HepG2 (cell line): ENCODE results near the gene UBQLN4. TPM values are rescaled to one million over a fixed set of nuclear protein-coding genes. Genes with fewer than 3 reads are reported as not detected.

Experiments used
- GTF2F1 ChIP-seq: fragments of 150-350 bp; IDR thresholded peaks from 2 replicates; pipeline ENCODE4 v1.6.1; 2014; ENCODE audit warnings: low read length
- HNF4G ChIP-seq, 2 experiments: sonication (generic) in 1 of 2; formaldehyde crosslinking in 1 of 2; IDR thresholded peaks; 2 replicates each; pipeline versions ENCODE4 v1.4.0 to v1.6.1; 2011 to 2020; ENCODE audit warnings: borderline replicate concordance in 2 of 2, low read depth in 2 of 2, mild to moderate bottlenecking in 2 of 2, low read length in 1 of 2, missing genetic modification reagents in 1 of 2, moderate library complexity in 1 of 2
- MTA1 ChIP-seq: sonication (generic); formaldehyde crosslinking; IDR thresholded peaks from 2 replicates; pipeline ENCODE4 v1.4.0; 2020; ENCODE audit warnings: missing genetic modification reagents, mild to moderate bottlenecking, borderline replicate concordance
- NONO ChIP-seq, 2 experiments: fragments of 450-650 bp in 1 of 2; sonication (generic) in 1 of 2; formaldehyde crosslinking in 1 of 2; IDR thresholded peaks in 1 of 2; conservative IDR thresholded peaks in 1 of 2; 2 replicates each; pipeline versions ENCODE4 v1.6.1 to v1.8.0; 2017 to 2022; ENCODE audit warnings: mild to moderate bottlenecking in 1 of 2, missing genetic modification reagents in 1 of 2, moderate library complexity in 1 of 2
- PHB2 ChIP-seq: fragments of 450-650 bp; IDR thresholded peaks from 2 replicates; pipeline ENCODE4 v1.6.1; 2018; ENCODE audit not compliant: partially characterized antibody
- PPARG ChIP-seq: conservative IDR thresholded peaks from 2 replicates; pipeline ENCODE4 v1.6.1; 2016; ENCODE audit warnings: missing biosample characterization, missing genetic modification reagents
- RAD21 ChIP-seq: fragments of 450-650 bp; formaldehyde crosslinking; IDR thresholded peaks from 2 replicates; pipeline ENCODE4 v1.5.0; 2020; ENCODE audit warnings: mild to moderate bottlenecking
- SMC3 ChIP-seq: IDR thresholded peaks from 2 replicates; pipeline ENCODE4 v1.6.1; 2011; ENCODE audit warnings: low read length, improper control_type of control experiment
- TCF12 ChIP-seq, 2 experiments: fragments of 450-650 bp in 1 of 2; sonication (generic) in 1 of 2; formaldehyde crosslinking in 1 of 2; IDR thresholded peaks; 2 replicates each; pipeline versions ENCODE4 v1.6.1 to v1.8.0; 2017 to 2022; ENCODE audit warnings: antibody characterized with exemption in 1 of 2, mild to moderate bottlenecking in 1 of 2, missing genetic modification reagents in 1 of 2, moderate library complexity in 1 of 2
- YEATS2 ChIP-seq: sonication (generic); formaldehyde crosslinking; IDR thresholded peaks from 2 replicates; pipeline ENCODE4 v1.4.0; 2020; ENCODE audit warnings: missing genetic modification reagents, borderline replicate concordance
- ZMYM3 ChIP-seq: sonication (generic); formaldehyde crosslinking; IDR thresholded peaks from 2 replicates; pipeline ENCODE4 v1.5.1; 2020; ENCODE audit warnings: mild to moderate bottlenecking, missing genetic modification reagents
- ZNF367 ChIP-seq: sonication (generic); formaldehyde crosslinking; IDR thresholded peaks from 2 replicates; pipeline ENCODE4 v1.4.0; 2020; ENCODE audit warnings: missing genetic modification reagents, borderline replicate concordance
- ZNF441 ChIP-seq: sonication (generic); formaldehyde crosslinking; IDR thresholded peaks from 2 replicates; pipeline ENCODE4 v1.7.0; 2021; ENCODE audit warnings: missing genetic modification reagents, borderline replicate concordance
- ZNF605 ChIP-seq: sonication (generic); formaldehyde crosslinking; IDR thresholded peaks from 2 replicates; pipeline ENCODE4 v1.8.0; 2022; ENCODE audit warnings: mild to moderate bottlenecking, missing genetic modification reagents
- ZNF607 ChIP-seq: sonication (generic); formaldehyde crosslinking; IDR thresholded peaks from 2 replicates; pipeline ENCODE4 v1.5.1; 2020; ENCODE audit warnings: missing genetic modification reagents, mild to moderate bottlenecking, borderline replicate concordance
- ZNF691 ChIP-seq: sonication (generic); formaldehyde crosslinking; IDR thresholded peaks from 2 replicates; pipeline ENCODE4 v1.4.0; 2020; ENCODE audit warnings: missing genetic modification reagents, low read depth, mild to moderate bottlenecking, borderline replicate concordance
- polyA plus RNA-seq, 8 experiments: library from polyadenylated mRNA; depleted of rRNA in 3 of 8; stranded (reverse) in 7 of 8; unstranded in 1 of 8; fragments of >200 nt; fragmentation: Illumina TruSeq in 4 of 8; extraction: Trizol in 4 of 8; gene quantifications; 2 replicates each; pipeline versions ENCODE4 v1.2.1 to v1.2.3, GENCODE V29; 2011 to 2016; ENCODE audit warnings: low read depth in 4 of 8, missing spikeins in 1 of 8, mixed read lengths in 1 of 8; ENCODE audit not compliant: insufficient read depth in 1 of 8
- total RNA-seq, 5 experiments: library from RNA; depleted of rRNA; stranded (reverse); fragments of >200 nt; fragmentation: Illumina TruSeq; extraction: Trizol; gene quantifications; 2 replicates each; pipeline ENCODE4 v1.2.3, GENCODE V29; 2016; ENCODE audit warnings: low read depth in 1 of 5
- TF ChIP-seq, protein P1 (sequence below): sonication (generic); formaldehyde crosslinking; IDR thresholded peaks from 2 replicates; pipeline ENCODE4 v1.8.1; 2023; ENCODE audit warnings: mild to moderate bottlenecking, moderate library complexity, missing genetic modification reagents
- TF ChIP-seq, protein P2 (sequence below): IDR thresholded peaks from 2 replicates; pipeline ENCODE4 v1.6.1; 2016; ENCODE audit warnings: control low read depth
- TF ChIP-seq, protein P3 (sequence below): sonication (generic); formaldehyde crosslinking; IDR thresholded peaks from 2 replicates; pipeline ENCODE4 v1.4.0; 2020; ENCODE audit warnings: mild to moderate bottlenecking, missing genetic modification reagents

UBQLN4 gene
- total and polyA plus RNA-seq, 2 of the 13 experiments (the other 11 are each of a cell fraction or from before 2014, with no cell fraction given): 31.5 to 39.8 TPM

DNA sequence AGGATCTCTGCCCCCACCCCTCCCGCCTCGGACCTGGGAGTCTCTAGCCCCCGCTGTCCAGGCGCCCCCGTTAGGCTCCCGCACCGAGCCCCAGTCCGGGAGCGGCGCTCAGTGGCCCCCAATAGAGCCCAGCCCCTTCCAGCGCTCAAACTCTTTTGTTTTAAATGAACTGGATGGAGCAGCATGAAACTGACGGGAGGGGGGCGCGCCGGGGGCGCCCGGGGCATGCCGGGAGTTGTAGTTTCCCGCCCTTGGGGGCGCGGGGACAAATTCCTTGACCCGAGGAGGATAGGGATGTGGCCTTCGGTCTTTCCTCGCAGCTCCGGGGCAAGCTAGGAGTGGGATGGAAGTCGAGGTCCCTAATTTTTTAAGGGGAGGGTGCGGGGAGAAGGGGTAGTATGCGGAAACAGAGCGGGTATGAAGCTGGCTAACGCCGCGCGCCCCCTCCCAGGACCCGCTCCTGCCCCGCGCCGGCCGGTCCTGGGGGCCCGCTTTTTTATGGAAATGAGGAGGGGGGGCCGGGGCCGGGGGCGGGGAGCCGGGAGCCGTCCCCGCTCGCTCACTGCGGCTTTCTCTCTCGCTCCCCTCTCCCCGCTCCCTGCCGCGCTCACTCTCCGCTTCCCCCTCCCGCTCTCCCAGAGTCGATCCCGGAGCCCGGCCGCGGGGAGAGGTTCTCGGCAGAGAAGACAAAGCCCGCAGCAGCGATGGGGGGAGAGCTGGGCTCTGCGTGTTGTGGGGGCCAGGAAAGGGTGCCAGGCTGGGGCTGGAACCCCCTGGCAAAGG is 28.9 kb upstream of the UBQLN4 start, which contains the start of gene MEX3A (continued):
- TF ChIP-seq, protein P1, sequence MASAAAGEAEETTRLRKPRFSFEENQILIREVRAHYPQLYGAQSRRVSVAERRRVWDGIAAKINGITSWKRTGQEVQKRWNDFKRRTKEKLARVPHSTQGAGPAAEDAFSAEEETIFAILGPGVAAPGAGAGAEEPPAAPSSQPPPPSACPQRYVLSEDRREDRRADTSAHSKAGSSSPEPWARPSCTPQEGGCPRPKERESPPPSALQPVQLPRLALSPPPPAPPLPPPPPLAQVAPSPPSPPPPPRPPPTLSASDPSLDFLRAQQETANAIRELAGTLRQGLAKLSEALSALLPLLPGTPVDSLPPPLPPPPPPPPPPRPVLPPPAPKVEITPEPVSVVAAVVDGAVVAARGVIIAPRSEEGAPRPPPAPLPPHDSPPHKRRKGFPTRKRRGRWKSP (CRISPR knock-in tag): no peak
- no peak for TF ChIP-seq ZNF691 (CRISPR knock-in tag)
- TF ChIP-seq ZNF605: peak; percentile 55; the same call in 1 of the 2 replicates
- TF ChIP-seq PHB2: no peak
- TF ChIP-seq YEATS2 (CRISPR knock-in tag): peak; percentile 22; the same call in 1 of the 2 replicates
- TF ChIP-seq HNF4G (IDR thresholded peaks at IDR 0.05; ENCODE audit: borderline replicate concordance, low read depth, low read length): peak; percentile 57; the same call in 1 of the 2 replicates
- TF ChIP-seq HNF4G (CRISPR knock-in tag; IDR thresholded peaks at IDR 0.05; ENCODE audit: borderline replicate concordance, low read depth): no peak
- TF ChIP-seq ZNF367: no peak
- TF ChIP-seq SMC3: no peak
- TF ChIP-seq ZNF441 (CRISPR knock-in tag): no peak
- no peak for TF ChIP-seq TCF12 (IDR thresholded peaks at IDR 0.05)
- no peak for TF ChIP-seq TCF12 (CRISPR knock-in tag; IDR thresholded peaks at IDR 0.05)
- TF ChIP-seq ZNF607 (CRISPR knock-in tag): peak; percentile 48; the same call in 1 of the 2 replicates
- TF ChIP-seq RAD21 (CRISPR knock-in tag): no peak
- TF ChIP-seq ZMYM3 (CRISPR knock-in tag): no peak
- TF ChIP-seq MTA1 (CRISPR knock-in tag): no peak
- TF ChIP-seq NONO (IDR thresholded peaks at IDR 0.05): no peak
- peak; percentile 55 for TF ChIP-seq NONO (CRISPR knock-in tag; conservative IDR thresholded peaks at IDR 0.05)
- no peak for TF ChIP-seq PPARG
- TF ChIP-seq, protein P2, sequence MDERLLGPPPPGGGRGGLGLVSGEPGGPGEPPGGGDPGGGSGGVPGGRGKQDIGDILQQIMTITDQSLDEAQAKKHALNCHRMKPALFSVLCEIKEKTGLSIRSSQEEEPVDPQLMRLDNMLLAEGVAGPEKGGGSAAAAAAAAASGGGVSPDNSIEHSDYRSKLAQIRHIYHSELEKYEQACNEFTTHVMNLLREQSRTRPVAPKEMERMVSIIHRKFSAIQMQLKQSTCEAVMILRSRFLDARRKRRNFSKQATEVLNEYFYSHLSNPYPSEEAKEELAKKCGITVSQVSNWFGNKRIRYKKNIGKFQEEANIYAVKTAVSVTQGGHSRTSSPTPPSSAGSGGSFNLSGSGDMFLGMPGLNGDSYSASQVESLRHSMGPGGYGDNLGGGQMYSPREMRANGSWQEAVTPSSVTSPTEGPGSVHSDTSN (CRISPR knock-in tag): no peak
- TF ChIP-seq GTF2F1: no peak
- TF ChIP-seq, protein P3, sequence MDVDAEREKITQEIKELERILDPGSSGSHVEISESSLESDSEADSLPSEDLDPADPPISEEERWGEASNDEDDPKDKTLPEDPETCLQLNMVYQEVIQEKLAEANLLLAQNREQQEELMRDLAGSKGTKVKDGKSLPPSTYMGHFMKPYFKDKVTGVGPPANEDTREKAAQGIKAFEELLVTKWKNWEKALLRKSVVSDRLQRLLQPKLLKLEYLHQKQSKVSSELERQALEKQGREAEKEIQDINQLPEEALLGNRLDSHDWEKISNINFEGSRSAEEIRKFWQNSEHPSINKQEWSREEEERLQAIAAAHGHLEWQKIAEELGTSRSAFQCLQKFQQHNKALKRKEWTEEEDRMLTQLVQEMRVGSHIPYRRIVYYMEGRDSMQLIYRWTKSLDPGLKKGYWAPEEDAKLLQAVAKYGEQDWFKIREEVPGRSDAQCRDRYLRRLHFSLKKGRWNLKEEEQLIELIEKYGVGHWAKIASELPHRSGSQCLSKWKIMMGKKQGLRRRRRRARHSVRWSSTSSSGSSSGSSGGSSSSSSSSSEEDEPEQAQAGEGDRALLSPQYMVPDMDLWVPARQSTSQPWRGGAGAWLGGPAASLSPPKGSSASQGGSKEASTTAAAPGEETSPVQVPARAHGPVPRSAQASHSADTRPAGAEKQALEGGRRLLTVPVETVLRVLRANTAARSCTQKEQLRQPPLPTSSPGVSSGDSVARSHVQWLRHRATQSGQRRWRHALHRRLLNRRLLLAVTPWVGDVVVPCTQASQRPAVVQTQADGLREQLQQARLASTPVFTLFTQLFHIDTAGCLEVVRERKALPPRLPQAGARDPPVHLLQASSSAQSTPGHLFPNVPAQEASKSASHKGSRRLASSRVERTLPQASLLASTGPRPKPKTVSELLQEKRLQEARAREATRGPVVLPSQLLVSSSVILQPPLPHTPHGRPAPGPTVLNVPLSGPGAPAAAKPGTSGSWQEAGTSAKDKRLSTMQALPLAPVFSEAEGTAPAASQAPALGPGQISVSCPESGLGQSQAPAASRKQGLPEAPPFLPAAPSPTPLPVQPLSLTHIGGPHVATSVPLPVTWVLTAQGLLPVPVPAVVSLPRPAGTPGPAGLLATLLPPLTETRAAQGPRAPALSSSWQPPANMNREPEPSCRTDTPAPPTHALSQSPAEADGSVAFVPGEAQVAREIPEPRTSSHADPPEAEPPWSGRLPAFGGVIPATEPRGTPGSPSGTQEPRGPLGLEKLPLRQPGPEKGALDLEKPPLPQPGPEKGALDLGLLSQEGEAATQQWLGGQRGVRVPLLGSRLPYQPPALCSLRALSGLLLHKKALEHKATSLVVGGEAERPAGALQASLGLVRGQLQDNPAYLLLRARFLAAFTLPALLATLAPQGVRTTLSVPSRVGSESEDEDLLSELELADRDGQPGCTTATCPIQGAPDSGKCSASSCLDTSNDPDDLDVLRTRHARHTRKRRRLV: 0 out of 2 replicates have a peak, but pooled peaks have one; percentile 29
